ENCODE results near the gene ENDOD1.

The ENDOD1 gene

GRCh38 chr11:95074792-95075563, 14.7 kb upstream of the ENDOD1 start:
- DNase-seq (ENCODE audit: low read depth) = peak; percentile 53
- TF ChIP-seq, protein P1, sequence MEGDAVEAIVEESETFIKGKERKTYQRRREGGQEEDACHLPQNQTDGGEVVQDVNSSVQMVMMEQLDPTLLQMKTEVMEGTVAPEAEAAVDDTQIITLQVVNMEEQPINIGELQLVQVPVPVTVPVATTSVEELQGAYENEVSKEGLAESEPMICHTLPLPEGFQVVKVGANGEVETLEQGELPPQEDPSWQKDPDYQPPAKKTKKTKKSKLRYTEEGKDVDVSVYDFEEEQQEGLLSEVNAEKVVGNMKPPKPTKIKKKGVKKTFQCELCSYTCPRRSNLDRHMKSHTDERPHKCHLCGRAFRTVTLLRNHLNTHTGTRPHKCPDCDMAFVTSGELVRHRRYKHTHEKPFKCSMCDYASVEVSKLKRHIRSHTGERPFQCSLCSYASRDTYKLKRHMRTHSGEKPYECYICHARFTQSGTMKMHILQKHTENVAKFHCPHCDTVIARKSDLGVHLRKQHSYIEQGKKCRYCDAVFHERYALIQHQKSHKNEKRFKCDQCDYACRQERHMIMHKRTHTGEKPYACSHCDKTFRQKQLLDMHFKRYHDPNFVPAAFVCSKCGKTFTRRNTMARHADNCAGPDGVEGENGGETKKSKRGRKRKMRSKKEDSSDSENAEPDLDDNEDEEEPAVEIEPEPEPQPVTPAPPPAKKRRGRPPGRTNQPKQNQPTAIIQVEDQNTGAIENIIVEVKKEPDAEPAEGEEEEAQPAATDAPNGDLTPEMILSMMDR (IDR thresholded peaks at IDR 0.05; ENCODE audit: low read length, missing control alignments) = no peak
- H3K4me3 ChIP-seq (replicated peaks; ENCODE audit: low read depth, low read length) = no peak overlapping the region

- peak; percentile 97 for DNase-seq (ENCODE audit: low read depth)
- no peak overlapping the region for H3K4me3 ChIP-seq (replicated peaks; ENCODE audit: low read depth, low read length)
- TF ChIP-seq, protein P1 (IDR thresholded peaks at IDR 0.05; ENCODE audit: low read length, missing control alignments) = no peak
Observed at GRCh38 chr11:95076416-95076815, 13.2 kb upstream of the ENDOD1 start.

DNA sequence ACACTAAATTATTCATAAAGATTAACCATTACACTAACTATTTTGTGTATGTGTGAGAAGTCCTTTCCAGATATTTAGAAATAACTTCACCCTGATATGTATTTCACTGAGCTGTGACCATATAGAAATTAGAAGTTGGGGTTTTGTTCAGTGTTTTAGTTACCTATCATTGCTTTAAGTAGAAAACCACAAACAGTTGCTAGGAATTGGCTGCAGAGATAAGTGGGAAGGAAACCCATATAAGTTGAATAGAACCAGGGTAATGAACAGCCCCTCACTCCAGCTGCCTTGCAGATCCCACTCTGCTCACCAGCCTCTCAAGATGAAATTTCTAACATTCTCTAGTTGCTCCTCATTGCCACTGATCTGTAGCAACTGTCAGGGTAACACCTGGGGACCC, 12.7 kb upstream of the ENDOD1 start:
- TF ChIP-seq, protein P1 (IDR thresholded peaks at IDR 0.05; ENCODE audit: low read length, missing control alignments) = no peak
- no peak for DNase-seq (ENCODE audit: low read depth)
- no peak overlapping the region for H3K4me3 ChIP-seq (replicated peaks; ENCODE audit: low read depth, low read length)

DNA sequence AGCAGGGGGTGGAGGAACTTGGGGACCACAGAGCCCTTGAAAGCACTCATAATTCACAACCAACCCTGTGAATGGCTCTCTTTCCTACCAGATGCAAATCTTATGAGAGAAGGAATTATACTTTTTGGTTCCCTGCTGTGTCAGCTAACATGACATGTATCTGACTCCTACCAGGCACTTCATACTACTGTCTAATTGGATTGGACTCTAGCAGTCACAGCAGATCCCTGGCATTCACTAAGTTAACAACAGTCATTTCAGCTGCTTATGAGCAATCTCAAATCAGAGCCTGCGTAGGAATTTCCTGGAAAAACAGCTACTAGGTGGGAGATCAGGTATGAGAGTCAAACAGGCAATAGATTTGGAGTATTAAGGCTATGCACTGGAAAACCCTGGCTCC, 11.1 kb upstream of the ENDOD1 start:
- DNase-seq (ENCODE audit: low read depth) = no peak
- TF ChIP-seq, protein P1 (IDR thresholded peaks at IDR 0.05; ENCODE audit: low read length, missing control alignments) = no peak
- no peak overlapping the region for H3K4me3 ChIP-seq (replicated peaks; ENCODE audit: low read depth, low read length)

DNA sequence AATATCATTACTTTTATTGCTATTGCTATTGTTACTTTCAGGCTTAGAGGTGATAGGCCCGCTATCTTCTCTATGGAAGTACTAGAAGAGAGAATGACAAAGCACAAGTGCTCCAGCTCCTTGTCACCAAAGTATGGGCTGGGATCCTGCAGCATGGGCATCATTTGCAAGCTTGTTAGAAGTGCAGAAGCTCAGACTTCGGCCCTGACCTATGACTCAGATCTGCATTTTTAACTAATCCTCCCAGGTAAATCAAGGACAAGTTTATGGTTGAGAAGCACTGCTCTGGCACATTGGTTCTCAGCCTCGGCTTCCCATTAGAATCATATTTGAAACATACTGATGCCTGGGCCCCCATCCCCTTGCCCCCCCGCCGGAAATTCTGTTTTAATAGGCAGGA, 8.6 kb upstream of the ENDOD1 start:
- H3K4me3 ChIP-seq (replicated peaks; ENCODE audit: low read depth, low read length) = no peak overlapping the region
- DNase-seq (ENCODE audit: low read depth) = no peak
- TF ChIP-seq, protein P1 (IDR thresholded peaks at IDR 0.05; ENCODE audit: low read length, missing control alignments) = no peak

GRCh38 chr11:95081412-95081811, 8.2 kb upstream of the ENDOD1 start:
- DNase-seq (ENCODE audit: low read depth) = peak; percentile 51
- TF ChIP-seq, protein P1 (IDR thresholded peaks at IDR 0.05; ENCODE audit: low read length, missing control alignments) = no peak
- no peak overlapping the region for H3K4me3 ChIP-seq (replicated peaks; ENCODE audit: low read depth, low read length)

GRCh38 chr11:95082576-95083001, 7.1 kb upstream of the ENDOD1 start:
- TF ChIP-seq, protein P1 (IDR thresholded peaks at IDR 0.05; ENCODE audit: low read length, missing control alignments) = no peak
- no peak for DNase-seq (ENCODE audit: low read depth)
- H3K4me3 ChIP-seq (replicated peaks; ENCODE audit: low read depth, low read length) = no peak overlapping the region

All from fibroblast of pulmonary artery (primary cell).